HT-29 (cell line): Measurements from ENCODE around the gene ANKRD55. TPM values are rescaled to one million over a fixed set of nuclear protein-coding genes. Genes with fewer than 3 reads are reported as not detected.
"Not testable (repeated sequence)": the region's sequence is repeated elsewhere in the genome, so short reads cannot be mapped to it uniquely, and the experiment has no call there.

ENCODE experiments used
- DNase-seq: peaks from one replicate; pipeline ENCODE4 v3.0.0-alpha.2; 2015; ENCODE audit warnings: low spot score
- total RNA-seq: library from RNA; depleted of rRNA; stranded (reverse); fragments of >200 nt; shearing (Covaris generic); gene quantifications from 2 replicates; pipeline ENCODE4 v1.2.3, GENCODE V29; 2014

Gene ANKRD55
- total RNA-seq, 1 experiment from 2014 or later, result not detected

DNA sequence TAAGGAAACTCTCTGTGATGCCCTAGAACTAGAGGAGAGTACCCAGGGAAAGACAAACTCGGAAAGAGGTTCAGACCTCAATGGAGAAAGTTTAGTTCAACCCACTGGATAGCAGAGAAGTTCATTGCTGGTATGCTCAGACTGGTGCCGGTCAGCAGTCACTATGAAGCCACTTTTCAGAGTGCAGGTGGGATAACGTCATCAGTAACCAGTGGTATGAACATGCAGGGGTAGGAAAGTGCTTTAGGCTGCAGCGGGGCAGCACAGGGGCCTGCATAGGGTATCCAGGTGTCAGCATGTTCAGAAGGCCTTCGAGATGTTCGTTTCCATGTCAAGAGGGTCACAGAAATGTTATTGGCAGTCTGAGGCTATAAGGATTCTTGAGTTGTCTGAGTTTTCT, 20.8 kb upstream of the ANKRD55 start:
- DNase-seq, result no peak

GRCh38 chr5:56253126-56253525, 20.0 kb upstream of the ANKRD55 start:
- DNase-seq, result no peak

DNA sequence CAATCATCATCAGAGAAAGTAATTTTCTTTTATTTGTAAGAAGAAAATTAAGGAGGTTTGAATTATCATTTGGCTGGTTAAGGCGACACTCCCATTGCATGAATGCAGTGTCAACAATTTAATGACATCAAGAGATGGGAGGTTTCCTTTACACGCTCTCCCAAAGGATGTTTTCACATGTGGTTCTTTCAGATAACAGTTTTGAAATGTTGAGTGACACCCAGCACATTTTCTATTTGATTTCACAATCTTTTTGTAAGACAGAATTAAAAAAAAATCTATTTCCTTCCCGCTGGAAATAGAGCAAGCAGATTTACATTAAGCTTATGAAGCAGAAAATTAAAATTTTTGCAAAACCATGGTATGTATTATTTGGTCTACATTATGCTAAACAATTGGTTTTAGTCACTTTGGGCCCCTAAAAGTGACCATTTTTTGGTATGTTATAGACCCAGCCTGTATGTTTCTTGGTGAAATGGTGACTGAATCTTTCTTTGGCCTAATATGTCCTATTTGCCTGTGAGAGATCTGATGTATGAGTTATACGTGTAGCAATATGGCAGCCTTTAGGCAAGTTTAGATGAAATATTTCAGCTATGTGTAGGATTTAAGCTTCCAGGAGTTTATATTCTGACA, 18.9 kb upstream of the ANKRD55 start:
- DNase-seq, result no peak

GRCh38 chr5:56251440-56251839, 18.3 kb upstream of the ANKRD55 start:
- DNase-seq, result no peak

DNA sequence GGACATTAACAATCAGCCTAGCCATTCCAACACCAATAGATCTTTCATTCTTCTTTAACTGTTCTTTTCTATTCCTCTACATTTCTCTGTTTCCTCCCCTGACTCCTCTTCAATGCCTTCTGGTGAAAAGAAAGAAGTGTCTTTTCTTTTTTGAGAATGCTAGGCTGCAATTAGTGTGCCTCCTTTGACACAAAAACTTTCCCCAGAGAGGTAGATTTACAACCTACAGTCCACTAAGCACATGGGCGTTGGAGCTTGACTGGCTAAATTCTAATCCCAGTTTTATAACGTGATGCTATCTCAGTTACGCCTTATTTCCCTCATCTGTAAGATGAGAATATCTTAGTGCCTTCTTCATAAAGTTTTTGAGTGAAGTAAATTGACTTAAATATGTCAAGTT, 16.9 kb upstream of the ANKRD55 start:
- DNase-seq, result no peak

DNA sequence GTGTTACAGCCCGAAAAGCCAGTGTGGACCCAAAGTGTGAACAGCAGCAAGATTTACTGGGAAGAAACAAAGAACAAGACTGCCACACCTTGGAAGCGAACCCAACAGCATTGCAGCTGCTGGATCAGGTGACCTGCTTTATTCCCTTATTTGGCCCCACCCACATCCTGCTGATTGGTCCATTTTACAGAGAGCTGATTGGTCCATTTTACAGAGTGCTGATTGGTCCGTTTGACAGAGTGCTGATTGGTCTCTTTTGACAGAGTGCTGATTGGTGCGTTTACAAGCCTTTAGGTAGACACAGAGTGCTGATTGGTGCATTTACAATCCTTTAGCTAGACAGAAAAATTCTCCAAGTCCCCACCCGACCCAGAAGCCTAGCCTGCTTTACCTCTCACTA, 16.0 kb upstream of the ANKRD55 start:
- DNase-seq, result not testable (repeated sequence)

DNA sequence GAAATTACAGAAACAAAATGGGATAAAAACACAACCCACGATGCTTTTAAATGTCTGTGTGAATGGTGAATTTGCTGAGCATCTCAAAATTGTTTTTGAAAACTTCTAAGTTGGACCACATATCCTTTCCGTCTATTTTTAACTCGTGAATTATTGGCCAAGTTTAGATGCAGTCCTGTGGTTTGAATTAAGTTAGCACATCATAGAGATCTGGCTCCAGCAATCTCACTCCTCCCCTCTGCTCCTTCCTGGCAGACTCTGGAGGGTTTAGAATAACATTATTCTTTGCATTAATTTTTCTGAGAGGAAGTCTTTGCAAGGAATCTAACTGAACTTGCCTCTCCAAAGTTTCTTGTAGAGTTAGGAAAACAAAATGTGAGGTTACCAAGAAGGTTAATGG, 14.5 kb upstream of the ANKRD55 start:
- DNase-seq, result no peak

DNA sequence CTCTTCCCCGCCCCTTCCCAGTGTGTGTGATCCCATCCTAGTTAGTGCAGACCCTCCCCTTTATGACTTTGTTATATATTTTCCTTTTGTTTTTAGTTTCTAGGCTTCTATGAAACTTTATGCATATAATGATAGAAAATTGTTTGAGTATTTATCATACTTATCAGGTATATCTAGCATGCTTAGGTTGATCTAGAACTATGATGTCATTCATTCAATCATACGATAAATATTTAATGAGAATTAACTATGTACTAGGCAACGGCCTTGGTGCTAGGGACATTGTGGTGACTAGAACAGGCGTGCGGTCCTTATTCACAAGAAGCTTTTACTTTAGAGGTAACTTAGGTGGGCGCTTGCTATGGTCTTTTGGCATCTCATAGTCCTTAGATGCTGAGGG, 13.6 kb upstream of the ANKRD55 start:
- no peak for DNase-seq

GRCh38 chr5:56245481-56245880, 12.4 kb upstream of the ANKRD55 start:
- DNase-seq, result no peak

DNA sequence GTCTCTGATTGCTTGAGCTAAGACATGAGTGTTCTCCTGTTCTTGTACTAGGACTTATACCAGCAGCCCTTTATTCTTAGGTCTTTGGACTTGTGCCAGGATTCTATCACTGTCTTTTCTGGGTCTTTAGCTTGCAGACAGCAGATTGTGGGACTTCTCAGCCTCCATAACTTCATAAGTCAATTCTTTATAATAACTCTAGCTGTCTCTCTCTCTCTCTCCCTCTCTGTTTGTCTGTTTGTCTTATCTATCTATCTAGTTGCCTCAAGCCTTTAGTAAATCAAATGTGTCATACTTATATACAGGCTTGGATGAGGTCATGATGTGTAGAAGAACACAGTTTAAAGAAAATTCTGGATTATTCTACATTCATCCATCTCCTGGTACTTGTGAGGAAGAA, 11.5 kb upstream of the ANKRD55 start:
- DNase-seq, result no peak

- DNase-seq, result not testable (repeated sequence)
Measured at GRCh38 chr5:56242271-56242670, 9.1 kb upstream of the ANKRD55 start.

DNA sequence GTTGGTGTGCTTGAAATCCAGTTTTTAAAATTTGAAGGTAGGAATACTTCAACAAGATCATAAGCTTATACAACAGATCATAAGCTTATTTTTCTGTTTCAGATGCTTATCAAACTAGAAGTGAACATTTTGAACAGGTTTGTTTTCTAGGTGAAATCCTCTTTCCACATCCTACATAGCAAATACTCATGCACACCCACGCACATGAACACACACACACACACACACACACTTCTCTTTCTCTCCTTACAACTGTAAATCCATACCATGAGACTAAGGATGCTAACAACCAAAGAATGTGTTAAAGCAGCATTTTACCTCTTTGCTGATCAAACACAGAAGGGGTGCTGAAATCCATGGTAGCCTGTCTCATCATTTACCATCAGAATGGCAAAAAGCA, 592 bp downstream of the ANKRD55 start:
- DNase-seq, result no peak

DNA sequence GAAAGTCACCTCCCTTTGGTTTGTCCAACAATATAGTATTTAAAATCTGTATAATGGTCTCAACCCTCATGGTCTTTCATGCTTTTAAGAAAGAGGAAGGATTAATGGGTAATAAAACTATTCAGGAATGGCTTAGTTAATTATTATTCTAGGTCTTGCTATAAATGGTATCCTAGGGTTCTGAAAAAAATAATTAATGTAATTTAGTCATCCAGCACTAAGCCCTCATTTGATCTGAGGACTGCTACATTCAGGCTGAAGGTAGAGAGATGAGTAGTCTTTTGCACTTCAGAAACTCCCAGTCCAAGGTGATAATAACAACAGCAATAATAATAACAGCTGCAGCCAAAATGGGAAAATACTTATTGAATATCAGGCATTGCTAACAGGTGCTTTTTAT, 2.6 kb downstream of the ANKRD55 start:
- no peak for DNase-seq

DNA sequence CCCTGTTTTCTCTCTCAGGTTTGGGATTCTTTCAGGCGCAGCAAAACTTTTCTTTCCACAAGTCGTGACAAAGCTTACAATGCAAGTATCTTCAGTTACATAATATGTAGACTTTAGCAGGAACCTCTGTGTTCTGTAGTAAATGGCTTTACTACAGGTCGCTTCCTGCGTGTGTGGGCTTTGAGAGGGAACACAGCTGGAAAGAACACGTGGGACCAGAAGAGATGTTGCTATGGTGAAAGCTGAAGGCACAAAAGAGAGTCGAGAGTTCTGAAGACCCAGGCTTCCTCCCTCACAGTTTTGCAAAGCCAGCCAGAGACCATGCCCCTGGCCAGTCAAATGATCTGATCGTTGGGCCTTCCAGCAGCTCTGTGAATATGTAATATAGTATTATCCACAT, 4.0 kb downstream of the ANKRD55 start:
- no peak for DNase-seq

- DNase-seq, result no peak
Measured at GRCh38 chr5:56228631-56229030, 4.5 kb downstream of the ANKRD55 start.

- no peak for DNase-seq
Measured at GRCh38 chr5:56227691-56228090, 5.4 kb downstream of the ANKRD55 start.

DNA sequence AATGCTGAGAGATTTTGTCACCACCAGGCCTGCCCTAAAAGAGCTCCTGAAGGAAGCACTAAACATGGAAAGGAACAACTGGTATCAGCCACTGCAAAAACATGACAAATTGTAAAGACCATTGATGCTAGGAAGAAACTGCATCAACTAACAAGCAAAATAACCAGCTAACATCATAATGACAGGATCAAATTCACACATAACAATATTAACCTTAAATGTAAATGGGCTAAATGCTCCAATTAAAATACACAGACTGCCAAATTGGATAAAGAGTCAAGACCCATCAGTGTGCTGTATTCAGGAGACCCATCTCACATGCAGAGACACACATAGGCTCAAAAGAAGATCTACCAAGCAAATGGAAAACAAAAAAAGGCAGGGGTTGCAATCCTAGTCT, 9.8 kb downstream of the ANKRD55 start:
- DNase-seq, result not testable (repeated sequence)

GRCh38 chr5:56221601-56222000, 11.5 kb downstream of the ANKRD55 start:
- not testable (repeated sequence) for DNase-seq

GRCh38 chr5:56215019-56215830, 17.9 kb downstream of the ANKRD55 start:
- DNase-seq, result no peak

GRCh38 chr5:56213886-56214535, 19.1 kb downstream of the ANKRD55 start:
- DNase-seq, result not testable (repeated sequence)

DNA sequence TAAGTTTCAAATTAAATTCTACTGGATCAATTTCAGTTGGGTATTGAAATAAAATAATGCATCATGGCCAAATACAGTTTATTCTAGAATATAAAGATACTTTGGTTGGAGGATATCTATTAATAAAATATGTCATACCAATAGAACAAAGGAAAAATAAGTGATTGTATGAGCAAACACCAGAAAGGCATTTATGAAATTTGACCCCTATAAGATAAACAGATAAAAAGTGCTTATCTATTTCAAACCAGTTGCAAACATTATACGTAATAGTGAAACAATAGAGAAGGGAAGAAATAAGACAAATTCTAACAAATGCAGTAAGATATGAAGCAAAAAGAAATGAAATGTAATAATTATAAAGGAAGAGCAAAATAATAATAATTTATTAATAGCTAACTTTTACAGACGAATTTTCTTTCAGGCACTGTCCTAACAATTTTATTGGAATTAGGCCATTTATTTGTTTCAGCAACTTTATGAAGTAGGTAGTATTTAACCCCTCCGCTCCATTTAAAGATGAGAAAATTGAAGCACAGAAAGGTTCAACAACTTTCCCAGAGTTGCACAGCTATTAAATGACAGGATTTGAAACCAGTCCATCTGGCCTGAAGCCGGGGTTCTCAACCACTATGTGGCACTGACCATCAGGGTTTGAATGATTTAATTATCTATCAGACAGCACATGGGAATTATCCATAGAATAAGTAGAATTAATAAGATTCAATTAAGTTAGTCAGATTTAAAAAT, 20.8 kb downstream of the ANKRD55 start:
- DNase-seq, result peak; percentile 6

DNA sequence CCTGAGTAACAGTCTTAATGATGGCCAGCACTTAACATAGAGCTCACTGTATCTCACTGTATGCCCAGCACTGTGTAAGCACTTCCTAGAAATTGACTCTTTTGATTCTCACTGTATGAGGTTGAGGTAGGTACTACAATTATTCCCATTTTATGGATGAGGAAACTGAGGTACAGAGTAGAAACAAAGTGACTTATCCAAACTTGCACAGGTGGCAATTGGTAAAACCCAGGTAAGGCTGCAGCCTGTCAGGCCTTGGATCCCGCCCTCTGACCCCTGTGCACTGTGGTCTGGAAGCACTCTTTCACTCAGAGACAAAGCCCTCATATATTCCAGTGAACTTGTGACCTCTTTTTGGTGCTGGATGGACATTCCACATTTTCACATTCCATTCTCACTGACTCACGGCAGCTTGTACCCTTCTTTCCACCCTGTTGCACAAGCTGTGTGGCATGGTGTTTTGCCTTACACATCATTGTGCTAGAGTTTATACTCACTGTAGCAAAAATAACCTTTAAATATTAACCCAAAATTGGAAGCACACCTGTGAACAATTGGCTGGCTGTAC, 21.7 kb downstream of the ANKRD55 start:
- DNase-seq, result peak; percentile 65
